Myocyte (in vitro differentiated cells): Measurements from ENCODE around the gene SLC25A39. TPM values are rescaled to one million over a fixed set of nuclear protein-coding genes. Genes with fewer than 3 reads are reported as not detected.

Experiments used
- DNase-seq: peaks from one replicate; pipeline ENCODE4 v3.0.0-alpha.2; 2012; ENCODE audit warnings: low read depth
- total RNA-seq: library from RNA; depleted of rRNA; stranded (reverse); fragments of >200 nt; gene quantifications from 2 replicates; pipeline ENCODE4 v1.2.3, GENCODE V29; 2014

SLC25A39 gene
- total RNA-seq, 1 donor from 2014 or later, result 84.0 TPM

GRCh38 chr17:44314869-44315661, 9.6 kb downstream of the SLC25A39 start:
- peak; percentile 18 for DNase-seq

GRCh38 chr17:44314524-44314868, 10.1 kb downstream of the SLC25A39 start:
- no peak for DNase-seq

GRCh38 chr17:44314031-44314430, 10.6 kb downstream of the SLC25A39 start:
- no peak for DNase-seq

GRCh38 chr17:44312396-44313104, 12.1 kb downstream of the SLC25A39 start:
- DNase-seq, result no peak

GRCh38 chr17:44311562-44312181, 13.0 kb downstream of the SLC25A39 start:
- DNase-seq, result no peak

- no peak for DNase-seq
Measured at GRCh38 chr17:44310609-44311376, 13.8 kb downstream of the SLC25A39 start.

GRCh38 chr17:44310188-44310587, 14.4 kb downstream of the SLC25A39 start:
- no peak for DNase-seq

GRCh38 chr17:44309472-44309871, 15.2 kb downstream of the SLC25A39 start:
- DNase-seq, result no peak

GRCh38 chr17:44308865-44309264, 15.8 kb downstream of the SLC25A39 start:
- no peak for DNase-seq

GRCh38 chr17:44308320-44308818, 16.3 kb downstream of the SLC25A39 start, which contains the start of gene RUNDC3A:
Gene RUNDC3A, plus strand, starts transcription at chr17:44308601. Its CDS starts 232 bp downstream, at chr17:44308833.
- DNase-seq, result peak; percentile 91

GRCh38 chr17:44307387-44308186, 17.0 kb downstream of the SLC25A39 start:
- peak; percentile 55 for DNase-seq

GRCh38 chr17:44304651-44305050, 20.0 kb downstream of the SLC25A39 start:
- no peak for DNase-seq

- DNase-seq, result no peak
Measured at GRCh38 chr17:44297975-44298374, 26.6 kb downstream of the SLC25A39 start.

GRCh38 chr17:44293509-44294226, 31.0 kb downstream of the SLC25A39 start:
- no peak for DNase-seq

GRCh38 chr17:44287651-44288050, 37.0 kb downstream of the SLC25A39 start:
- DNase-seq, result no peak

GRCh38 chr17:44284024-44284400, 40.6 kb downstream of the SLC25A39 start:
- no peak for DNase-seq

- DNase-seq, result no peak
Measured at GRCh38 chr17:44283344-44284023, 41.1 kb downstream of the SLC25A39 start.

GRCh38 chr17:44282264-44282663, 42.4 kb downstream of the SLC25A39 start:
- DNase-seq, result no peak

- no peak for DNase-seq
Measured at GRCh38 chr17:44281570-44281969, 43.1 kb downstream of the SLC25A39 start.
